GM19372 (cell line): ENCODE results near the gene THOC3.
A peak's percentile ranks its signal among the peaks of the same experiment; 100 is the strongest.
"Not testable (repeated sequence)": the region's sequence is repeated elsewhere in the genome, so short reads cannot be mapped to it uniquely, and the experiment has no call there.

Source experiments
- ATAC-seq: cut with Tn5 transposase; IDR thresholded peaks from one replicate; pipeline ENCODE4 v1.9.1; 2021; ENCODE audit warnings: mild to moderate bottlenecking, low read depth, moderate library complexity; ENCODE audit not compliant: unreplicated experiment

Gene THOC3, protein sequence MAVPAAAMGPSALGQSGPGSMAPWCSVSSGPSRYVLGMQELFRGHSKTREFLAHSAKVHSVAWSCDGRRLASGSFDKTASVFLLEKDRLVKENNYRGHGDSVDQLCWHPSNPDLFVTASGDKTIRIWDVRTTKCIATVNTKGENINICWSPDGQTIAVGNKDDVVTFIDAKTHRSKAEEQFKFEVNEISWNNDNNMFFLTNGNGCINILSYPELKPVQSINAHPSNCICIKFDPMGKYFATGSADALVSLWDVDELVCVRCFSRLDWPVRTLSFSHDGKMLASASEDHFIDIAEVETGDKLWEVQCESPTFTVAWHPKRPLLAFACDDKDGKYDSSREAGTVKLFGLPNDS

DNA sequence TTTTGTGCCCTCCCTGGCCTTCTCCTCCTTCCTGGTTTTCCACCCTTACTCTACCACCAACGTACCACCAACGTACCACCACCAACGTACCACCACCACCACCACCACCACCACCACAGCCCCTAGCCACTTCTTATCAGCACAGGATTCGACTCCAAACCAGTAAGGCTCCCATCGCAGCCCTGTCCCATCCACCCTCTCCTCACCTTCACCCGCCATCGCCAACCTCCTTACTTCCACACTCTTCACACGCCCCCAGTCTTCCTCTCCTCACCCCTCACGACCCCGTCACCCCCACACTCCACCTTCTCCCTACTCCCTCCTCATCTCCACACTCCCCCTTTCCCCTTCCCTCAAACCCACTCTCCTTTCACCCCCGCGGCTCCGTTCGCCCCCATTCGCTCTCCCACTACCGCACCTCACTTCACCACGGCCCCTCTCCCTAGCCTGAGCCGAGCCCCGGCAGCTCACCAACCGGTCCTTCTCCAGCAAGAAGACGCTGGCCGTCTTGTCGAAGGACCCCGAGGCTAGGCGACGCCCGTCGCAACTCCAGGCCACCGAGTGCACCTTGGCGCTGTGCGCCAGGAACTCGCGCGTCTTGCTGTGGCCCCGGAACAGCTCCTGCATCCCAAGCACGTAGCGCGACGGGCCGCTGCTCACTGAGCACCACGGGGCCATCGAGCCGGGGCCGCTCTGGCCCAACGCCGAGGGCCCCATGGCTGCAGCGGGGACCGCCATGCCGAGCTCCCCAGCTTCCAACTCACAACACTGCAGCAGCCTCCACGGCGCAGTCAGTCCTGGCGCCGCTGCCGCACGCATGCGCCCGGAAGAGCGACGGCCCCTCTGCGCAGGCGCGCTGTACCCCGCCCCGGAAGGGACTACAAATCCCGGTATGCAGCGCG is at the start of gene THOC3:
THOC3 (minus strand) TSS at position 845 of the 902 bp plus-strand sequence; CDS start at position 738, 107 bp downstream.
- ATAC-seq = peak; percentile 99

DNA sequence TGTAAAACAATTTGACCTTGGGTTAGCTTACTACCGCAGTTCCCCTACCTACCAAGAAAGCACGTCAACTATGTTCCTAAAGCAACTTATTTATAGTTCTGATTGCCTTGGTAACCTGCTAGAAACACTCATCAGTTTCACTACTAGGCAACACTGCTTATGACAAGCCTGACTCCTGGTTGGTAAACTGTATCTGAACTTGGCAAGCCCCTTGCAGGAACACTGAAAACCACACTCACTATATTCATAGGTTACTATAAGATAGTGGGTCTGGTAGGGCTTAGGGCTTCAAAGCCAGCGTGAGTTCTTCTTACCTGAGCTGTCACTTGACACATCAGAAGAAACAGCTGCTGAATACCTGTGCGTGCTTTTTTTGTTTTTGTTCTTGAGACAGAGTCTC is 49.2 kb upstream of the THOC3 start:
- ATAC-seq = not testable (repeated sequence)

DNA sequence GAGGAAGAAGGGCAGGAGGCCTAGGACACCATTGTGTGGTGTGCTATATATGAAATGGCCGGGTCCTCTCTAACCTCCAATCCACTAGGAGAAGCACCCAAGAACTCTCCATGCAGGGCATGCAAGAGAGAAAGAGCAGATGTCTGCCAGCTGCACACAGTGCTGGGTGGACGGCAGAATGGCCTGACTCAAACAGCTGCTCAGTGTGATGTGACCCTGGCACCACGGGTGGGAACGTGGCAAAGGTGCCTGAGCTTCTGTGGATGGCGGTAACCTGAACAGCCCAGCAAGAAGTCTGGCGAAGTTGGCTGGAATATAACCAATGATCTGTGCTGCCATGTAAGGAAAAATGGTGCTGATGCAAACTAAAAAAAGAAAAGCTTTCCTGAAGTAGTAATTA is 46.2 kb upstream of the THOC3 start:
- not testable (repeated sequence) for ATAC-seq

DNA sequence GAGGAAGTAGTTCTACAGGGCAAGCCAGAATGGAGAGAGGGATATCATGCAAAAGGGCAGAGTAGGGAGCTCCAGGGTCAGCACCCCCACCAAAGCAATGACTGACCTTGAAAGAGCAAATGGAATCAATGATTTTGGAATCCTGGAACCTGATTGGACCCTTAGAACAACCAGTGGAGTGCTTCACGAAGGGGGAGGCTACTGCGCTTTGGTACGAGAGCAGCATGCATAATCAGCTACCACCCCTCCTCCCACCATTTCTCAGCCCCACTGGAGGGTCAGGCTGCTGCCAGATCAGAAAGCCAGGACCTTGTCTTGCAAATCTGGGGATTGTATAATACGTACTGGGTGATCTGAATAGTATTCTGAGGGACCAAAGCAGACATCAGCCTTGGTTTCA is 43.0 kb upstream of the THOC3 start:
- not testable (repeated sequence) for ATAC-seq

DNA sequence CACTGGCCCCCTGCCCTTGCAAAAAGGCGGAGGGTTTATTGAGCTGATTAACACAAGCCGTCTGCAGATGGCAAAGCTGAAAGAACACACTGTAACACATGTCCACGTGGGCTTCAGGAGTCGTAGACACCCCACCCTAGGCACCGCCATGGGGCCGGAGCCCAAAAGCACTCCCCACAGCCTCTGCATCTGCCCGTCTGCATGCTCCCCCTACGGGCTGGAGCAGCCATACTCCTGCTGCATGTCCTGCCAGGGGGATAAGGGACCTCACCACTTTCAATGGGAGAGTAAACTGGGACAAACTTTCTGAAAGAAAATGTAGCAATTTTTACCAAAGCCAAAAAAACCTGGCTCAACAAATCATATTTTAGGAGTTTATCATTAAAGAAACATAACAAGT is 42.1 kb upstream of the THOC3 start:
- not testable (repeated sequence) for ATAC-seq

DNA sequence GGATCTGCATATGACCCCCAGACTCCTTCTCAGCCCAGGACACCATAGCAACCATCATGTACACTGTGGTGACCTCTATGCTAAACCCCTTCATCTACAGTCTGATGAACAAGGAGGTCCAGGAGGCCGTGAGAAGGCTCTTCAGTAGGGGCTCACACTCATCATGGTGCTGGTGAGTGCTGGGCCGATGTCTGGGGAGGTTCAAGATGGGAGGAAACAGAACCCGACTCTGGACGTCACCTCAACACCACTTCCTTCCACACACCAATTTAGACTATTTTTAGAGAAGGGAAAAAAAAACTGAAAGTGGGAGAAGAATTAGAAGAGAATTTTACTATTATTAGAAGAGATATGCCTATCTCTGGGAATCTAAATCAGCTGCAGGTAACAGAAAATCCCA is 39.1 kb upstream of the THOC3 start:
- not testable (repeated sequence) for ATAC-seq

DNA sequence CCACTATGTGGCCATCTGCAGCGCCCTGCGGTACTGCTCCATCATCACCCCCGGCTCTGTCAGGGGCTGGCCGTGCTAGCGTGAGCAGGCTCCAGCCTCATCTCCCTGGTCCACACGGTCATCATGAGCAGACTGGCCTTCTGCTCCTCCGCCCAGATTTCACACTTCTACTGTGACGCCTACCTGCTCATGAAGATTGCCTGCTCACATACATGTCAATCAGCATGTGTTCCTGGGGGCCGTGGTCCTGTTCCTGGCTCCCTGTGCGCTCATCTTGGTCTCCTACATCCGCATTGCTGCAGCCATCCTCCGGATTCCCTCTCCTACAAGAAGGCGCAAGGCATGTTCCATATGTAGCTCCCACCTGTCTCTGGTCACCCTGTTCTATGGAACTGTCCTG is 38.7 kb upstream of the THOC3 start:
- not testable (repeated sequence) for ATAC-seq

DNA sequence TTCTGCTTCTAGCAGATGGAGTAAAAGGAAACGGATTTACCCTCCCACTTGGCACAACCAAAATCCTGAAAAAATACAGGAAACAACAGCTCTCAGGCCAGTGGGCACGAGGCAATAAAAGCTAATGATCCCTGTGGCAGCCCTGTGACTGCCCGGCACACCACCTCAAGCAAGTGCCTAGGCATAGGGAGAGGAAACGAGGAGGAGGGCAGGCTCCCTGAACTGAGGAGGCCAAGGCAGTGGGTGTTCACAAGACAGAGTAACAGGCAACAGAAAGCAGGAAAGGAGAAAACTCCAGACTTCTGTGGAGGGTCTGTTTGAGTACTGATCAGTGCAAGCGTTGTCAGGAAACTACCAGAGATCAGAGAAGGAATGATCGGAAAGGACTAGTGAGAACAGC is 29.9 kb upstream of the THOC3 start:
- not testable (repeated sequence) for ATAC-seq

DNA sequence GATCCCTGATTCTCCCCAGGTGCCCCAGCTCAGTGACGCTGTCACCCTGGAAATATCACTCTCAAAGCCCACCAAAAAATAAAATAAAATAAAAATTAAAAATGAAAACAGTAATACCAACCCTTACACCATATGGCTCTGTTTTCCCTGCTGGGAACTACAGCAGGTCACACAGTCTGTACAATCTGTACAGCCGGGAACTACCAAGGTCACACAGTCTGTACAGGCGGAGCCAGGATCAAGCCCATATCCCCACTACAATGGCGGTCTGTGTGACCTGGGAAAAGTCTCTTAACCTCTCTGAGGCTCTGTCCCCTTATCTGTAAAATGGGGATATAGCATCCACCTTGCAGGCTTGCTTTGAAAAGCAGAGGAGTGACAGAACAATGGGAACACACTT is 29.4 kb upstream of the THOC3 start:
- not testable (repeated sequence) for ATAC-seq

DNA sequence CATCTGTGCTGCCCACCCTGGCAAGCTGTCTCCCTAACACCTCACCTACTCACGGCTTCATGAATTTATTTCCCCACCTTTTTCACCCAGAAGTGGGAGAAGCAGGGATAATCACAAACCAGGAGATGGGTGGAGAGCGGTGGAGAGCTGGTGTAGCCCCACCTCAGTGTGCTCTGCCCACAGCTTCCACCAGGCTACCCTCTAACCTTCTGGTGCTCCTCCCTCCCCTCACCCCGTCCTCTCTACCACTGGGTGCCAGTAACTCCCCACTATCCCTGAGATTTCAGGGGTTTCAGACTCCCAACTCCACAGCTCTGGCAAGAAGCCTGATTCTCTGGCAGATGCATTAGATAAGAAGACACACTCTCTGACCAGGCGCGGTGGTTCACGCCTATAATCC is 28.7 kb upstream of the THOC3 start:
- not testable (repeated sequence) for ATAC-seq

DNA sequence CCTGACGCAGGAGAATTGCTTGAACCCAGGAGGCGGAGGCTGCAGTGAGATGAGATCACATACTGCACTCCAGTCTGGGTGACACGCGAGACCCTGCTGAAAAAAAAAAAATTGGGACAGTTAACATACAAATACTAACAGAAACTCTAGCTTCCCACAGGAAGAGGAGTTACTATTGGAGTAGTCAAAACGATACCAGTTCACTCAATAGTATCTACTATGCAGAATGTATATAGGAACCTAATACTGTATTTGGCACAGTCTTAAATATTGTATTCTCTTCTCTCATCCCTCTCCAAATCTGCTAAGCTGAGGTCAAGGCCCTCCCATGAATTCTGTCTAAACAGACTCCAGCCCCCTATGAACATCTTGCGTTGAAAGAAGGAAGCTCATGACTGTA is 27.4 kb upstream of the THOC3 start:
- ATAC-seq = not testable (repeated sequence)

DNA sequence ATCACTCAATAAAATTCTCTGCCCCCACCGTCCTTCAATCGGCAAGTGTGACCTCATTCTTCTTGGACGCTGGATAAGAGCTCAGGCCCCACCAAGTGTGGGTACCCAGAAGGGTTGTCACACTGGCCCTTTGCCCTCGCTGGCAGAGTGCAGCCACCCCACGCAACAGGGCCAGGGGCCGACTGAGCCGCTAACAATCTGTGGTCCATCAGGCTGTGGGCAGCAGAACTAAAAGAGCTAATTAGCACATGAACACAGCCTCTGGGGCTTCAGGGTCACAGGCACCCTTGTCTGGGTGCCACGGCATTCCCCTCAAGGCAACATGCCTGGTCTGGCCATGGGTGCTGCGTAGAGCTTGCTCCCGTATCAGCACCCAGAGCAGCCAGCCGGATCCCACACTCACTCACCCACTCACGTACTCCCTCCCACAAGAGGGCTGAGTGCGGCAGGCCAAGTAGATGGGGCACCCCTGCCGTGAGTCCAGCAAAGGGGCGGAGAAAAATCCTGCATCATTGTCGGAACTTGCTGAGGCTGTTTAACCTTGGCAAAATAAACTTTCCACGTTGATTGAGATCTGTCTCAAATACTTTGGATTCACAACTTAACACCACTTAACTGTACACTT is 11.4 kb upstream of the THOC3 start:
- not testable (repeated sequence) for ATAC-seq

DNA sequence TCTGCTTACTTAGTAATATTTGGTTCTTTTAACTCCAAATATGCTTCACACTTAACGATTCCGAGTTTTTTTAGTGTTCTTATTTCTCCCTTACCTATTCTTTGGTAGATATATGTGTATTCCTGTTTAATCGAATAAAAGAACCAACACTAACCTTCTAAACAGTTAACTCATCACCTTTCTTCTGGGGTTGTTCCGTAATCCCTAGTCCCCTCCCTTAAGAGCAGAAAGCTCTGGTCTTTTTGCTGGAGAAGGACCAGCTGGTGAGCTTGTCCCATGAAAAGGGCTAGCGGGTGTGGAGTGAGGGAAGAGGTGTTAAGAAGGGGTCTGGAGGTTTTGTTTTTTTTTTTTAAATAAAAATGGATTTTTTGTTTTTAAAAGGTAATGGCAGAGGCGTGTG is 266 bp upstream of the THOC3 start:
- ATAC-seq = peak; percentile 30

DNA sequence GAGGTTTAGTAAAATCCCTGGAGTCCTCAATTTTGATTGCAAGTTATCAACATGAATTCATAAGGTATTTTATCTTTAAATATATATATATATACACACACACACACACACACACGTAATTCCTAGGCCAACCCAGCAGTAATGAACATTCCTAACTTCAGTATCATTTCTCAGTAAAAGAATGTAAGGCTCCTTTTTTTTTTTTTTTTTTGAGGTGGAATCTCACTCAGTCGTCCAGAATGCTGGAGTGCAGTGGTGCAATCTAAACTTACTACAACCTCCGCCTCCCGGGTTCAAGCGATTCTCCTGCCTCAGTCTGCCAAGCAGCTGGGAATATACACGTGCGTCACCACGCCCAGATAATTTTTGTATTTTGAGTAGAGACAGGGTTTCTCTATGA is 5.8 kb downstream of the THOC3 start:
- ATAC-seq = not testable (repeated sequence)

DNA sequence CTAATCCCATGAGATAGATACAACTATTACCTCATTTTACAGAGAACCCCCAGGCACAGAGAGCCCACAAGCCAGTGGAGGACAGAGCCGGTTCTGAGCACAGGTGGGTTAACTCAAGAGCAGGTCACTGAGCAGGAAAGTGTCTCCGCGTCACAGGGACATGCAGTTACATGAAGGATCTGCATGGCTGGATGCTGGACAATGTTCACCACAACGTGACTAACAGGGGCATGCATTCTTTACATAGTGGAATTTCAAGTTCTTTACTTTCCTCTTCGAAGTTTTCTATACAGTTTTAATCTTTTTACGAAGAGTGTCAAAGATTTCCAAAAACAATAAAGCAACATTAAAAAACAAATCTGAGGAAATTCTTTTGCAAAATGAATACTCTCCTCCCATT is 7.9 kb downstream of the THOC3 start:
- not testable (repeated sequence) for ATAC-seq

DNA sequence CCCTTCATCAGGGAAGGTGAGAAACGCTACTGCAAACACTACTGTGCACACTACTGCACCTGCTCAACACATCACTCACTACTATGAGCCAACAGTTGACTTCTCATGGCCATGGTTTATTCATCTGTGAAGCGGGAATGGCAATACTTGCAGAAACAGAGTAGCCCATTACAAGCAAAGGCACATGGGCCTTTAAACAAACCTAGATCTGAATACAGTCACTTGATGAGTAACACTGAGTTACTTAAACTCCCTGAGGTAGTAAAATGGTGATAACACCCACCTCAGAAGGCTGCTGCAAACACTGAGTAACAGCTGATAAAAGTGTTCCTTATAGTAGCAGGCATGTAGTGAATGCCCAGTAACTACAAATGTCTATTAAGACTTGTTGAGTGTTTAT is 9.6 kb downstream of the THOC3 start:
- ATAC-seq = not testable (repeated sequence)

DNA sequence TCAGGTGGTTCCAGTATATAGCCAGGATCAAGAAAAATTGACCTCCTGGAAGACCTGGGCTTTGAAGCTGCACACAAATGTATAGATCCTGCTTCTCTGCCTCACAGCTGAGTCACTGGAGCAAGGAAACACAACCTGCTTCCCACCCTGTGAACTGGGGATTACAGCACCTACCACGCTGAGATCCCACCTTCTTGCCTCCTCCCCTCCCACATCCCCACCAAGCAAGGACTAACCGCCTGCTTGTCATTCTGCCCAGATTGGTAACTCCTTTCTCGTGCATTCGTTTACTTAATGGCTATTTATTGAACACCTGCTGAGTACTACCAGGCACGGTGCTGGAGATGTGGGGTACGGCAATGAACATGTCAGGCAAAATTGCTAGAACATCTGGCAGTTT is 14.0 kb downstream of the THOC3 start:
- not testable (repeated sequence) for ATAC-seq

DNA sequence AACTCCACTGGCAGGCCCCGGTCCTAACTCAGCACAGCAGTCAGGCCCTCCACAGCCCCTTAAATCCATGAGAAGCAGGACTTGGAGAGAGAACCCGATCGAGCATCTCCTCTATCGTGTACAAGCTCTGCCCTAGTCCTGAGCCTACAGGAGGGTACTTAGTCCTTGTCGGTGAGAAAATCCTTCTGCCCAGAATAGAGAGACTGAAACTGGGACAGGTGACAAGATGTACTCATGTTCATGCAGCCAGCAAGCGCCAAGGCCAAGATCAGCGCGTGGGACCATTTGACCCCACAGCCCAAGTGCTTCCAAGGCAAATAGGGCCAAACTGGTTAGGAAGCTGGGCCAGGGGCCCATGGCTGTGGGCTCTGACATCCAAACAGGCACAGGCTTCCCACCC is 15.3 kb downstream of the THOC3 start:
- ATAC-seq = not testable (repeated sequence)

DNA sequence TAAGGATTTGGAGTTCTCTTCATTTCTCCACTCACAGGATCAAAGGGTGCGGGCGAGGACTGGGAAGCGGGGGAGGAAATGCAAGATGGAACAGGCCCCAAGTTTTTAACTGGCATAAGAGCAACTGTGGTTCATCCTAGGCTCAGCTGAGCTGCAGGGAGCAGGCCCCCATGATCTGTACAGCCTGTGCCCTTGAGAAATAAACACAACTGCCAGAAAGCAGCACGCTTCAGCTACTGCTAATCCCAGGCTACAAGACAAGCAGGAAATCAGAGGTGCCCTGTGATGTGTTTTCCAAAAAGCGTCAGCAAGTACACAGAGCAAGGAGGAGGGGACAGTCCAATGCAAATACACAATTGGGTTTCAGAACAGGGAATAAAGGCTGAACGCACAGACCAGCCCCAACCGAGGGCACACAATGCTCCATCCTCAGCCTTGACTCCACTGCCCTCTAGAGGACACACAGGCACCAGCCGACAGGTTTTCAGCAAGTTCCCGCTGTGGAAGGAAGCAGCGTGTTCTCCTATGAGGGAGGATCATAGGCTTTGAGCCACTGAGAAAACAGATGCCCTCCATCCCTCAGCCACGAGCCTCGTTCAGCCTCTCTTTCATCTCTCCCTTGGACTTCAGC is 16.7 kb downstream of the THOC3 start:
- ATAC-seq = not testable (repeated sequence)

DNA sequence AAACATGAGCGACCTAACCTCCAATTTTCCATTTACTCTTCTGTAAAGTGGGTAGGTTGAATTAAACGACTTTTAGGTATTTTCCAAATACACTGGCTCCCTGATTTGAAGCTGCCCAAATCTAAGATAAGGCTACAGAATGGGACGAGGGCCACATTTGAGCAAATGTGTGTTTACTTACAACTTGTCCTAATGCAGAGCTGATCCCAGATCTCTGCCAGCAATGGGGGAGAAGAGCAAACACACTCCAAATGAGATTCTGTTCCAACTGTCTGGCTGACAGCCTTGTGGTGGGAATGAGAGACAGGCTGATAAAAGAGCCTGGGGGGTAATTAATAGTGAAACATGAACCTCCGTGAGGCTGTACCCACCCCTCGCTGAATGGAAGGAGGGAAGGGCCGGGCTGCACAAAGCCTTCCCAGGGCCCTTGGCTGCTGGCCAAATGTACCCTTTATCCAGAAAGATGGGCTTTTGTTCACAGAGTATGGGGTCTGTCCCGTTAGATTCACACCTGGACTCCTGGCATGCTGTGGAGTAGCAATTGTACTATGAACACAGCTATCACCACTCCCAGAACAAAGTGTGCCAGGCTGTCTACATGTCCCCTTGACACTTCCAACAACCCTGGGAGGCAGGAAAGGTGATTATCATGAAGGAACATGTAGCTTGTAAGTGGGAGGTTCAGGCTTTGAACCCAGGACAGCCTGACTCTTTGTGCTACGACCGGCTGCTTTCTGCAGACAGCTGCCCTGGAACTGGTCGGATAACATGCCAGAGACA is 19.6 kb downstream of the THOC3 start:
- ATAC-seq = not testable (repeated sequence)
